Pulmonary artery endothelial cell (primary cell): ENCODE measurements around the gene SMIM35. TPM values are rescaled to one million over a fixed set of nuclear protein-coding genes. Genes with fewer than 3 reads are reported as not detected.
"Not testable (repeated sequence)": the region's sequence is repeated elsewhere in the genome, so short reads cannot be mapped to it uniquely, and the experiment has no call there.

Source experiments
- DNase-seq: peaks from one replicate; pipeline ENCODE4 v3.0.0-alpha.2; 2011; ENCODE audit warnings: low read depth, low spot score
- total RNA-seq: library from RNA; depleted of rRNA; stranded (reverse); fragments of >200 nt; gene quantifications from 2 replicates; pipeline ENCODE4 v1.2.3, GENCODE V29; 2014

The SMIM35 gene
- total RNA-seq, 1 donor from 2014 or later = not detected

- no peak for DNase-seq
These were observed 44.0 kb downstream of the SMIM35 start for GRCh38 chr11:118042796-118043195.

- DNase-seq = no peak
These were observed 44.6 kb downstream of the SMIM35 start for GRCh38 chr11:118042141-118042540.

GRCh38 chr11:118033443-118033842 lies 53.3 kb downstream of the SMIM35 start:
- no peak for DNase-seq

- DNase-seq = no peak
These were observed 58.1 kb downstream of the SMIM35 start for GRCh38 chr11:118028626-118029025.

- DNase-seq = no peak
These were observed 59.1 kb downstream of the SMIM35 start for GRCh38 chr11:118027694-118028093.

GRCh38 chr11:118021146-118021545 lies 65.6 kb downstream of the SMIM35 start:
- DNase-seq = no peak

- DNase-seq = no peak
These were observed 68.4 kb downstream of the SMIM35 start for GRCh38 chr11:118018401-118018800.

- no peak for DNase-seq
These were observed 69.0 kb downstream of the SMIM35 start for GRCh38 chr11:118017631-118018315.

- no peak for DNase-seq
These were observed 69.7 kb downstream of the SMIM35 start for GRCh38 chr11:118017111-118017510.

GRCh38 chr11:118016104-118016503 lies 70.7 kb downstream of the SMIM35 start:
- DNase-seq = no peak

- no peak for DNase-seq
These were observed 71.3 kb downstream of the SMIM35 start for GRCh38 chr11:118015385-118015841.

GRCh38 chr11:118014022-118014421 lies 72.7 kb downstream of the SMIM35 start:
- no peak for DNase-seq

- DNase-seq = no peak
These were observed 74.6 kb downstream of the SMIM35 start for GRCh38 chr11:118012083-118012669.

- DNase-seq = no peak
These were observed 75.9 kb downstream of the SMIM35 start for GRCh38 chr11:118010738-118011461.

- DNase-seq = no peak
These were observed 76.7 kb downstream of the SMIM35 start for GRCh38 chr11:118009864-118010737.

- DNase-seq = no peak
These were observed 78.4 kb downstream of the SMIM35 start for GRCh38 chr11:118008271-118008911.

GRCh38 chr11:118007563-118008270 lies 79.0 kb downstream of the SMIM35 start:
- DNase-seq = not testable (repeated sequence)

- DNase-seq = no peak
These were observed 79.7 kb downstream of the SMIM35 start for GRCh38 chr11:118007040-118007439.

- no peak for DNase-seq
These were observed 80.6 kb downstream of the SMIM35 start for GRCh38 chr11:118006153-118006534.
